Activated CD4-positive, alpha-beta T cell treated with anti-CD3 and anti-CD28 coated beads, Interleukin-2, amount 50 U/mL, for 16 hours (primary cell): Measurements from ENCODE around the gene SAA1.
A peak's percentile ranks its signal among the peaks of the same experiment; 100 is the strongest.
"Not testable (repeated sequence)": the region's sequence is repeated elsewhere in the genome, so short reads cannot be mapped to it uniquely, and the experiment has no call there.

Experiments used
- DNase-seq: peaks from one replicate; pipeline ENCODE4 v3.0.0-alpha.2; 2020

The SAA1 gene

GRCh38 chr11:18265949-18266348, at the start of gene SAA1:
Gene SAA1 (plus strand): TSS chr11:18266264. CDS start chr11:18266888, 624 bp downstream.
- DNase-seq: no peak

- no peak for DNase-seq
These were observed 44.7 kb upstream of the SAA1 start for GRCh38 chr11:18221274-18221876.

GRCh38 chr11:18222814-18223421, 43.1 kb upstream of the SAA1 start:
- no peak for DNase-seq

- DNase-seq: no peak
These were observed 42.3 kb upstream of the SAA1 start for GRCh38 chr11:18223591-18224387.

GRCh38 chr11:18225913-18226312, 40.2 kb upstream of the SAA1 start:
- DNase-seq: no peak

GRCh38 chr11:18229501-18229900, 36.6 kb upstream of the SAA1 start:
- DNase-seq: no peak

- no peak for DNase-seq
These were observed 35.2 kb upstream of the SAA1 start for GRCh38 chr11:18230859-18231258.

- DNase-seq: no peak
These were observed 32.2 kb upstream of the SAA1 start for GRCh38 chr11:18233912-18234311.

GRCh38 chr11:18235394-18236334, 30.4 kb upstream of the SAA1 start:
- no peak for DNase-seq

GRCh38 chr11:18236664-18237356, 29.3 kb upstream of the SAA1 start, which contains the start of gene SAA4:
Gene SAA4 (minus strand): TSS chr11:18236802. CDS start chr11:18235926, 876 bp downstream.
- no peak for DNase-seq

GRCh38 chr11:18239655-18240054, 26.4 kb upstream of the SAA1 start:
- DNase-seq: no peak

- peak; percentile 84 for DNase-seq
These were observed 22.2 kb upstream of the SAA1 start for GRCh38 chr11:18243783-18244362.

- DNase-seq: no peak
These were observed 20.7 kb upstream of the SAA1 start for GRCh38 chr11:18245396-18245795.

- peak; percentile 69 for DNase-seq
These were observed 19.5 kb upstream of the SAA1 start for GRCh38 chr11:18246379-18247190.

- DNase-seq: not testable (repeated sequence)
These were observed 18.9 kb upstream of the SAA1 start for GRCh38 chr11:18247191-18247581.

GRCh38 chr11:18248561-18248960, 17.5 kb upstream of the SAA1 start, which contains the start of gene SAA2:
Gene SAA2 (minus strand): TSS chr11:18248668. CDS start chr11:18248011, 657 bp downstream.
- DNase-seq: no peak

GRCh38 chr11:18253233-18253632, 12.8 kb upstream of the SAA1 start:
- no peak for DNase-seq

GRCh38 chr11:18253778-18254338, 12.2 kb upstream of the SAA1 start:
- no peak for DNase-seq

GRCh38 chr11:18254781-18255361, 11.2 kb upstream of the SAA1 start:
- no peak for DNase-seq

GRCh38 chr11:18259259-18259658, 6.8 kb upstream of the SAA1 start:
- DNase-seq: no peak
